ENCODE measurements around the gene INHBB. TPM values are rescaled to one million over a fixed set of nuclear protein-coding genes. Genes with fewer than 3 reads are reported as not detected.

The INHBB gene
- total RNA-seq, 6 donors from 2014 or later: 2.3 to 12.4 (median 8.0) TPM

DNA sequence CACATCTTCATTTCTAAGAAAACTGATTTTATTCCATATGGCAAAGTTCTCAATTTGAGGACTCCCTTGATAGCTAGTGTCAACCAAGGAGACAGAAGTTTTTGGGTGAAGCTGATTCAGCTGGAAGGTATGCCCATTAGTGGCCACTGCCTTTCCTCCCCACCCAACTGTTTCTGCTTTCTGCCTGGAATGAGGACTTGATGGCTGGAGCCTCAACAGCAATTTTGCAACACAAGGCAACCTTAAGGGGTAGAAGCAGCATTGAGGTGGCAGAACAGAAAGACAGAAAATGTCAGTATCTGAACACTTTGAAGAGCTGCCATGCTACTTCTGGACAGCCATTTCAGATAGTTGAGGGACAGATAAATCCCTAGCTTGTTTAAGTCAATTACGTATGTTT is 47.0 kb downstream of the INHBB start:
- DNase-seq: no peak

DNA sequence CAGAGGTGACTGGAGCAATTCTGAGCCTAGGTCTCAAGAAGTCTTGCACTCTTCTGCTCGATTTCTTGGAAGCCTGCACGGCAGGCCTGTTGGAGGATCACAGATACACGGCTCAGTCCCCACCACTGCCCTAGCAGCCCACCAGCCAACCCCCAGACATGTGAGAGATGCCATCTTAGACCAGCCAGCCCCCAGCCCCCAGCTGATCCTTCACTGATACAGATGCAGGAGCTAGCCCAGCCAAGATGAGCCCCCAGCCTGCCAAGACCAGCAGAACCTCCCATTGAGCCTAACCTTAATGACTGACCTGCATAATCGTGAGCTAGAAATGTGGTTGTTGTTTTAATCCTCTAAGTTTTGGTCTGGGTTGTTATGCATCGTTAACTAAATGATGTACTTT is 47.5 kb downstream of the INHBB start:
- no peak for TF ChIP-seq POLR2A (IDR thresholded peaks at IDR 0.05)
- TF ChIP-seq, protein P1, sequence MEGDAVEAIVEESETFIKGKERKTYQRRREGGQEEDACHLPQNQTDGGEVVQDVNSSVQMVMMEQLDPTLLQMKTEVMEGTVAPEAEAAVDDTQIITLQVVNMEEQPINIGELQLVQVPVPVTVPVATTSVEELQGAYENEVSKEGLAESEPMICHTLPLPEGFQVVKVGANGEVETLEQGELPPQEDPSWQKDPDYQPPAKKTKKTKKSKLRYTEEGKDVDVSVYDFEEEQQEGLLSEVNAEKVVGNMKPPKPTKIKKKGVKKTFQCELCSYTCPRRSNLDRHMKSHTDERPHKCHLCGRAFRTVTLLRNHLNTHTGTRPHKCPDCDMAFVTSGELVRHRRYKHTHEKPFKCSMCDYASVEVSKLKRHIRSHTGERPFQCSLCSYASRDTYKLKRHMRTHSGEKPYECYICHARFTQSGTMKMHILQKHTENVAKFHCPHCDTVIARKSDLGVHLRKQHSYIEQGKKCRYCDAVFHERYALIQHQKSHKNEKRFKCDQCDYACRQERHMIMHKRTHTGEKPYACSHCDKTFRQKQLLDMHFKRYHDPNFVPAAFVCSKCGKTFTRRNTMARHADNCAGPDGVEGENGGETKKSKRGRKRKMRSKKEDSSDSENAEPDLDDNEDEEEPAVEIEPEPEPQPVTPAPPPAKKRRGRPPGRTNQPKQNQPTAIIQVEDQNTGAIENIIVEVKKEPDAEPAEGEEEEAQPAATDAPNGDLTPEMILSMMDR (IDR thresholded peaks at IDR 0.05): no peak
- no peak for TF ChIP-seq EP300 (IDR thresholded peaks at IDR 0.05)
- no peak for TF ChIP-seq POLR2AphosphoS5 (IDR thresholded peaks at IDR 0.05)
- H3K27me3 ChIP-seq: no peaks in the 10 kb centered on the region
- WGBS, 2 donors: 87% methylated on average over 5 of the region's 5 CpGs
- no peak overlapping the region for H3K27ac ChIP-seq
- ATAC-seq (ENCODE audit: low FRiP score in 2 of 2) (no peak), DNase-seq (peak in 1 of 2 donors; percentile 20)
- peaks cover 0 to 6% (median 0%) of the 10 kb centered on the region in 4 donors for H3K4me1 ChIP-seq
- H3K36me3 ChIP-seq: no peaks in the 10 kb centered on the region
- no peak overlapping the region for H3K4me3 ChIP-seq
- H3K9me3 ChIP-seq: no peaks in the 10 kb centered on the region

More for the DNA sequence above, 47.0 kb downstream of the INHBB start:
- H3K4me1 ChIP-seq: peaks cover 0 to 6% (median 0%) of the 10 kb centered on the region in 4 donors
- no peaks in the 10 kb centered on the region for H3K27me3 ChIP-seq
- H3K27ac ChIP-seq: no peak overlapping the region
- 58 to 90% methylated on average over 1 of the region's 1 CpG for WGBS, 2 donors
- H3K36me3 ChIP-seq: no peaks in the 10 kb centered on the region
- no peak for ATAC-seq (ENCODE audit: low FRiP score in 2 of 2)
- TF ChIP-seq POLR2A (IDR thresholded peaks at IDR 0.05): no peak
- H3K4me3 ChIP-seq: no peak overlapping the region
- H3K9me3 ChIP-seq: no peaks in the 10 kb centered on the region

DNA sequence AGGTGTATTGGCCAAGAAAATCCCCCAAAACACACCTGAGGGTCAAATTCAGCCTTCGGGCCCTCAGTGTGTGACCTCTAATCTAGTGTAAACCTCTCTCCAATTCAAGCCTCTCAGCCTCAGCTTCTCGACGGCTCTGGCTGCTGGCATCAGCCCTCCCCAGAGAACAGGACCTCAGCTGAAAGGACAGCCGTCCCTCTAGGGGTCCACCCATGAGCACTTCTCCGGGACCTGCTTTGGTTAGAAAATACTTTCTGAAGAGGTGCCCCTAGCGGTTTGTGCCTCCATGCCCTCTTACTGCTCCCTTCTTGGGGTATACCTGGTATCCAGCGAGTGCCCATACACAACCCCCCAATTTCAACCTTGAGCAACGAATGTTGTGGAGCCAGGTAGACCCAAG is 48.8 kb downstream of the INHBB start:
- no peak for ATAC-seq (ENCODE audit: low FRiP score in 2 of 2)
- TF ChIP-seq EP300 (IDR thresholded peaks at IDR 0.05): no peak
- TF ChIP-seq, protein P1 (IDR thresholded peaks at IDR 0.05): no peak
- no peak for TF ChIP-seq POLR2A (IDR thresholded peaks at IDR 0.05)
- no peak for TF ChIP-seq POLR2AphosphoS5 (IDR thresholded peaks at IDR 0.05)
- no peak for DNase-seq

DNA sequence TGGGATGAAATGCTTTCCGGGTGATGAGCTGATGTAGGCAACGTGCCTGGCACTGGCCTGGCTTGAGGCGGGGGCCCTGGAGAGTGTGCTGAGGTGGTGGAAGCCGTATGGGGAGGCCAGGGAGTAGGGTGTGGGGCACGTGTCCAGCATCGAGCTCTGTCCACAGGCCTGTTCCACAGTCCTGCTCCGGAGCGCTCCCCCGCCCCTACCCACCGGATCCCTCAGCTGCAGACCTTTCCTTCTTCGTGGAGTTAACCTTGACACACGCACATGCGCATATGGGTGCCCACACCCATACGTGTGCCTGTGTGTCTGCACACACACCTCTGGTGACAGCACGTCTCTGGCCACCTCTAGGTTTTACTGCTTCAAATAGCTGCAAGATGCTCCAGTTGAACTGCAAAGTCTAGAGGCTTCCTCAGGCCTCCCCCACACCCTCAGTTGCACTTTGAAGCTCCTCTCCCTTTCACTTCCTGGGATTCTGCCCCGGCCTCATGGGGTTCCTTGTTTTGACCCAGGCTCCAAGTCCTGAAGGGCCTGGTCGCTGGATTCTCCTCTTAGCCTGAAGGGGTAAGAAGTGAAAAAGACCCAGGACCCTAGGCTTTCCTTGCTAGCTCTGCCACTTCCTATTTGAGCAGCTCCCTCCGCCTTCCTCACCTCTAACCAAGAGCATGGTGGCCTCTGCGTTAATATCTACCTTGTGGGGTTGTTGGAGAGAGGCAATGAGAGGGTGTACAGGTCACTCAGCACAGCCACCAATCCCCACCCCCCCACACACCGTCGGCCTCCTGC is 49.5 kb downstream of the INHBB start:
- H3K27ac ChIP-seq: no peak overlapping the region
- 68 to 73% methylated on average over 11 to 21 of the region's 21 CpGs for WGBS, 2 donors
- H3K4me1 ChIP-seq: peaks cover 0 to 6% (median 0%) of the 10 kb centered on the region in 4 donors
- no peaks in the 10 kb centered on the region for H3K36me3 ChIP-seq
- TF ChIP-seq, protein P1 (IDR thresholded peaks at IDR 0.05): no peak
- ATAC-seq (ENCODE audit: low FRiP score in 2 of 2) (no peak), DNase-seq (peak in 1 of 2 donors; percentile 60)
- no peak overlapping the region for H3K4me3 ChIP-seq
- no peaks in the 10 kb centered on the region for H3K27me3 ChIP-seq
- no peaks in the 10 kb centered on the region for H3K9me3 ChIP-seq

More for the DNA sequence above, 48.8 kb downstream of the INHBB start:
- WGBS, 2 donors: 88 to 92% methylated on average over 1 to 8 of the region's 8 CpGs
- no peak overlapping the region for H3K27ac ChIP-seq
- H3K36me3 ChIP-seq: no peaks in the 10 kb centered on the region
- no peaks in the 10 kb centered on the region for H3K27me3 ChIP-seq
- no peaks in the 10 kb centered on the region for H3K9me3 ChIP-seq
- H3K4me1 ChIP-seq: peaks cover 0 to 6% (median 0%) of the 10 kb centered on the region in 4 donors
- no peak overlapping the region for H3K4me3 ChIP-seq

DNA sequence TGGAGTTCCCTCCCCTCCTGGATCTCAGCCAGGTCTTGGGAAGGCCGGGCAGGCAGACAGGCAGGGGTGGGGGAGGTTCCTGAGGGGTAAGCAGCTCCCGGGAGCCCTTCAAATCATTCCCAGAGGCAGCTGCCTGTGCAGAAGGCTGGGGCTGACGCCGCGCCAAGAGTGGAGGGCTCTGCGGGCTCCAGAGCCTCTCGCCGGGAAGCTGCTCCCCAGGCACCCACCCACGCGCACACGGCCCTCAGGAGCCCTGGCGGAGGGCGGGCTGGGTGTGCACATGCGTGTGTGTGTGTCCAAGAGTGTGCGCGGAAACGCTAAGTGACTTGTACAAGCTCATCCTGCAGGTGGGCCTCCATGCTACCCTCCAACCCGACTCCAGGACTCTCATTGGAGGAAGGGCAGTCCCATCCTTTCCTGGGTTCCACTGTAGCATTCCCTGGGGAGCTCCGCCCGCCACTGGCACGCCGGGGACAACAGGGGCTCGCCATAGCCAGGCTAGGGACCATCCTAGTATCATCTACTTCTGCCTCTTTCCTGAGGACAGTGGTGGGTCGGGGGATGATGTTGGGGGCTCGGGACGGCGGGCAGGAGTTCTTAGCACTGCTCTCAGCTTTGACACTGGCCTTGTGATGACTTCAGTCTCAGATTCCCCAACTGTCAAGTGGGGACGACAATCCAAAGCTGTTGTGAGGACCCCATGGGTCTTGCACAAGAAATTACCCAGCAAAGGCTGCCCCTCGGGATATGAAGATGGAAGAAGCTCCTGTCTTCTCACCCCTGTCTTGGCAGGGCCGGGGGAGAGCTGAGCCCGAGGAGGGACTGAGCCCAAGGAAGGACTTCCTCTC is 50.3 kb downstream of the INHBB start:
- no peaks in the 10 kb centered on the region for H3K36me3 ChIP-seq
- DNase-seq: peak; percentile 43 to 59
- 67 to 68% methylated on average over 8 to 31 of the region's 31 CpGs for WGBS, 2 donors
- peak in 1 of 2 donors; percentile 9 for ATAC-seq (ENCODE audit: low FRiP score in 2 of 2)
- H3K4me3 ChIP-seq: no peak overlapping the region
- no peak overlapping the region for H3K27ac ChIP-seq
- H3K27me3 ChIP-seq: no peaks in the 10 kb centered on the region
- no peaks in the 10 kb centered on the region for H3K9me3 ChIP-seq
- H3K4me1 ChIP-seq: peaks cover 0 to 6% (median 0%) of the 10 kb centered on the region in 4 donors
- TF ChIP-seq, protein P1 (IDR thresholded peaks at IDR 0.05): no peak
- no peak for TF ChIP-seq EP300 (IDR thresholded peaks at IDR 0.05)
- no peak for TF ChIP-seq POLR2A (IDR thresholded peaks at IDR 0.05)
- TF ChIP-seq POLR2AphosphoS5 (IDR thresholded peaks at IDR 0.05): no peak
